Astrocyte (in vitro differentiated cells and primary cell): ENCODE measurements around the gene TEX50.

Experiments
- EZH2 ChIP-seq: IDR thresholded peaks from 2 replicates; pipeline ENCODE4 v1.6.1; 2012; ENCODE audit warnings: mild to moderate bottlenecking, low read length, inconsistent platforms; ENCODE audit not compliant: insufficient read depth
- TF ChIP-seq, protein P1 (sequence below): IDR thresholded peaks from 2 replicates; pipeline ENCODE4 v1.5.1; 2011; ENCODE audit warnings: low read depth, mild to moderate bottlenecking, inconsistent platforms, low read length, moderate library complexity; ENCODE audit not compliant: insufficient read depth

DNA sequence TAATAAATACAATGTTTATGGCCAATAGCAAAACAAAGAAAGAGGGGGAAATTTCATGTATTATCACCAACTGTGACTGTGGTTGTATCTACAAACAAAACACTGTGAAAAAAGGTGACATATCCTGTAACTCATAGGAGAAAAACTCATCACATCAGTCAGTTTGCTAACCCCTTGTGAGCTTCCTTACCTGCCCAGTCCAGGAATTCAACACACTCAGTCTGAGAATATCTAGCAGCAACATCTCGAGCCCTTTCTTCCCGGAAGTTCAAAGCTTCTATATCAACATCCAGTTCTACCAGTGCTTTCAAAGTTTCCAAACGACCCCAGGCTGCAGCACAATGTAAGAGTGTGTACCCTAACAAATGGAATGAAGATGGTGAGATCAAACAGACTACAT, 11.5 kb downstream of the TEX50 start:
- TF ChIP-seq, protein P1, sequence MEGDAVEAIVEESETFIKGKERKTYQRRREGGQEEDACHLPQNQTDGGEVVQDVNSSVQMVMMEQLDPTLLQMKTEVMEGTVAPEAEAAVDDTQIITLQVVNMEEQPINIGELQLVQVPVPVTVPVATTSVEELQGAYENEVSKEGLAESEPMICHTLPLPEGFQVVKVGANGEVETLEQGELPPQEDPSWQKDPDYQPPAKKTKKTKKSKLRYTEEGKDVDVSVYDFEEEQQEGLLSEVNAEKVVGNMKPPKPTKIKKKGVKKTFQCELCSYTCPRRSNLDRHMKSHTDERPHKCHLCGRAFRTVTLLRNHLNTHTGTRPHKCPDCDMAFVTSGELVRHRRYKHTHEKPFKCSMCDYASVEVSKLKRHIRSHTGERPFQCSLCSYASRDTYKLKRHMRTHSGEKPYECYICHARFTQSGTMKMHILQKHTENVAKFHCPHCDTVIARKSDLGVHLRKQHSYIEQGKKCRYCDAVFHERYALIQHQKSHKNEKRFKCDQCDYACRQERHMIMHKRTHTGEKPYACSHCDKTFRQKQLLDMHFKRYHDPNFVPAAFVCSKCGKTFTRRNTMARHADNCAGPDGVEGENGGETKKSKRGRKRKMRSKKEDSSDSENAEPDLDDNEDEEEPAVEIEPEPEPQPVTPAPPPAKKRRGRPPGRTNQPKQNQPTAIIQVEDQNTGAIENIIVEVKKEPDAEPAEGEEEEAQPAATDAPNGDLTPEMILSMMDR, result no peak
- TF ChIP-seq EZH2, result no peak
